Mesodermal cell (in vitro differentiated cells): ENCODE results near the gene DISC1.

ENCODE experiments used
- H3K27ac ChIP-seq: 2 replicates; pipeline ENCODE4 v1.7.0; 2013; ENCODE audit warnings: mild to moderate bottlenecking, low read depth, low read length, moderate library complexity; ENCODE audit not compliant: severe bottlenecking
- H3K36me3 ChIP-seq: 2 replicates; pipeline ENCODE4 v1.7.1; 2013; ENCODE audit warnings: mild to moderate bottlenecking, low read length, moderate library complexity; ENCODE audit not compliant: control insufficient read depth, insufficient read depth
- H3K4me1 ChIP-seq: one replicate; pipeline ENCODE4 v1.7.1; 2013; ENCODE audit warnings: mild to moderate bottlenecking, low read length; ENCODE audit not compliant: insufficient read depth, control insufficient read depth, poor library complexity, severe bottlenecking
- H3K4me3 ChIP-seq: 2 replicates; pipeline ENCODE4 v1.7.0; 2013; ENCODE audit warnings: low read length, control low read depth, mild to moderate bottlenecking; ENCODE audit not compliant: insufficient read depth, poor library complexity, severe bottlenecking; ENCODE audit errors: extremely low read depth
- H3K9me3 ChIP-seq: 2 replicates; pipeline ENCODE4 v1.7.1; 2013; ENCODE audit warnings: mild to moderate bottlenecking, low read length, moderate library complexity; ENCODE audit not compliant: control insufficient read depth
- WGBS, 2 experiments: methylation state at CpG; one replicate each; pipeline ENCODE4 v1.1.5; 2013; ENCODE audit warnings: missing lambda C conversion rate in 2 of 2; ENCODE audit not compliant: insufficient coverage in 2 of 2; 5-methylcytosine and 5-hydroxymethylcytosine counted together

The DISC1 gene

DNA sequence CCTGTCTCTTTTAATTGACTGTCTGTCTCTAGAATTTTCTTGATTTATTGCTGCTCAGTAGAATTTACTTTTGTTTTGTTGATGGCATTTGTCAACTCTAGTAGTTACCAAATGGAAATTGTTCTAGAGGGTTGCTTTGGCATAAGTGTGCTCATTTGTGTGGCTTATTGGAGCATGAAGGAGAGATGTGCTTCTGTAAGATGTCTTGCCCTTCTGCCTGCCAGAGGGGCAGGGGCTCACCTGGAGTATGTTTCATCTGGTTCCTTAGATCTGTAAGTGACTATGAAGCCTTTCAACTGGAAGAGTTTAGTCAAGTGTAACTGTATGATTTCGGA lies 345.5 kb downstream of the DISC1 start:
- no peak overlapping the region for H3K4me3 ChIP-seq
- WGBS, 2 experiments: 83 to 88% methylated on average over 1 of the region's 1 CpG
- no peak overlapping the region for H3K27ac ChIP-seq
- H3K4me1 ChIP-seq: no peaks in the 10 kb centered on the region
- H3K36me3 ChIP-seq: peaks cover 4% of the 10 kb centered on the region
- H3K9me3 ChIP-seq: peaks cover 3% of the 10 kb centered on the region

DNA sequence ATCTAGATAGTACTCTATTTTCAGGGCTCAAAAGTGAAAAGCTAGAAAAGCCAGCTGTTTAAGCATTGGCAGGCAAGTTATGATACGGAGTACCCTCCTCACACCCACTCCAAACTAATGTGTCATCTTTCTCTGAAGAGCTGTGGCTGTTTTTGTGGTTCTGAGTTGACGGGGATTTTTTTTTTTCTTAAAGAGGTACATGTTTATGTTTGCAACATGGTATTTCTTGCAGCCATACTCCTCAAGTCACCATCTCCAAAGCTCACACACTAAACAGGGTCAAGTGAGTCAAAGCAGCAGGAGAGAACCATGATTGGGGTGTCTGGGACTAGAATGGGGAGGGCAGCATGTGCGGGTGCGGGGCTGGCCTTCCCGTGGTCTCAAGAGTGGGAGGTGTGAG lies 347.2 kb downstream of the DISC1 start:
- Histone ChIP-seq H3K36me3 (no peaks in the 10 kb centered on the region), H3K9me3 (peaks cover 7% of the 10 kb centered on the region), H3K27ac (no peak overlapping the region), H3K4me1 (no peaks in the 10 kb centered on the region), H3K4me3 (no peak overlapping the region)
- WGBS, 2 experiments: no CpG with 5 or more reads among the region's 5 CpGs

DNA sequence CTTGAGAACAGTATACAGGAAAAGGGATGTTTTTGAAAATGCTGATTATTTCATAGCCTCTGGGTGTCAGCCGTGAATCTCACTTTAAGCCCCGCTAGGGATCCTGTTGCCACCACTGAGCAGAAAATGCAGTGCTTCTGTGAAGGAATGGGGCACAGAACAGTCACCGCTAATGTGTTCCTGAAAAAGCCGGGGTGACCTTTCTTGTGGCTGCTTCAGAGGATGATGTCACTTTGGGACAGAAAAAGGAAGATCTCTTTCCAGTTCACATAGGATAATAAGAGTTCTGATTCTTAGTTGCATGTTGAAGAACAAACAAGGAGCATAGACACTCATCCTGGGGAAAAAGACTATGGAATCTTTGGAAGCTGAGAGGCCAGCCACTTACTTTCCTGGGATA lies 349.6 kb downstream of the DISC1 start:
- no peaks in the 10 kb centered on the region for H3K36me3 ChIP-seq
- WGBS, 2 experiments: 90 to 91% methylated on average over 4 of the region's 4 CpGs
- no peak overlapping the region for H3K4me3 ChIP-seq
- H3K4me1 ChIP-seq: no peaks in the 10 kb centered on the region
- peaks cover 7% of the 10 kb centered on the region for H3K9me3 ChIP-seq
- no peak overlapping the region for H3K27ac ChIP-seq

DNA sequence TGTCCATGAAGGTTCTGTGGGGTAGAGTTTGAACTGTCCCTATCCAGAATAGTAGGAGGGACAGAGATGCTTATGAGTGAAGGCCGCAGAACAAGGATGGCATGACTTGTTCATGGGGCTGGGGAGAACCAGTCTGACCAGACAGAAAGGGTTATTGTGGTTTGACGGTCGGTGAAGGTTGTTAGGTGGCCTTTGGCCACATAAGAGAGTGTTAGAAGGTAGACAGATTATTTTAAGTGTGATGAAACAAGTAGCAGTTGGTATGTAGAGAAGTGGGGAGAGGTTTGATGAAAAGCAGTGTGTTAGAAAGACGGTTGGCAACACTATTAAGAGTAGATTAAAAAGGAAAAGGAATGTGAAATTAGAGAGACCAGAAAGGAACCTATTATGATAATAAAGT lies 355.1 kb downstream of the DISC1 start:
- H3K9me3 ChIP-seq: peaks cover 7% of the 10 kb centered on the region
- H3K4me3 ChIP-seq: no peak overlapping the region
- no peaks in the 10 kb centered on the region for H3K36me3 ChIP-seq
- H3K27ac ChIP-seq: no peak overlapping the region
- H3K4me1 ChIP-seq: no peaks in the 10 kb centered on the region
- 87 to 97% methylated on average over 4 of the region's 4 CpGs for WGBS, 2 experiments

DNA sequence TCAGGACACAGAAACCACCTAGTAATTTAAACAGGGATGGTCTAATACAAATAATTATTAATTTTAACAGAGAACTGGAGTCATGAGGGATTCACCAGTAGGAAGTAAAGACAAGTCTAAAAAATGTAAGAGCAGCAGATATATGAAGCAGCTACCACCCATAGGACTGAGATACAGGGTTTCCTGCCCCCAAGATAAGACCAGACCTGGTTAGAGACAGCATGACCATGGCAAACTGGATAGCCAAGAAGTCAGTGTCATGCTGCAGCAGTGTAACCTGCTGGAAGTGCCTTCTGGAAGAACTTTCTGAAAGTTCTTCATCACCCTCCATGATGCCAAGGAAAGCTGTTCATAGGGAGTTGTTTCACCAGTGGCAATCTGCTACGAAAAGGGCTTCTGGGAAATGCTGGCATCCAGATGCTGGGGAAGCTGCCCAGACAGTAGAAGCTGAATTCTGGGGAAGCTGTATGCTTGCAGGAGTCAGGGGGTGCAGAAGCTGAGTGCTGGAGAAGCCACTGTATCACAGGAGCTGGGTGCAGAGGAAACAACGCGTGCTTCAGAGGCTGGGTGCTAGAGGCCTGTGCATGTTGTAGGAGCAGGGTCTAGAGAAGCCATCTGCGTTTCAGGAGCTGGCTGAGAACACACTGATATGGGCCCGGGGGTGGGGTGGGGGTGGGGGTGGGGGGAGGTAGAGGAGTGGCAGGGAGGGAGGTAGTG lies 356.4 kb downstream of the DISC1 start:
- WGBS, 2 experiments: 90 to 100% methylated on average over 1 to 2 of the region's 5 CpGs
- H3K4me1 ChIP-seq: no peaks in the 10 kb centered on the region
- no peak overlapping the region for H3K4me3 ChIP-seq
- no peak overlapping the region for H3K27ac ChIP-seq
- H3K9me3 ChIP-seq: no peaks in the 10 kb centered on the region
- H3K36me3 ChIP-seq: no peaks in the 10 kb centered on the region

DNA sequence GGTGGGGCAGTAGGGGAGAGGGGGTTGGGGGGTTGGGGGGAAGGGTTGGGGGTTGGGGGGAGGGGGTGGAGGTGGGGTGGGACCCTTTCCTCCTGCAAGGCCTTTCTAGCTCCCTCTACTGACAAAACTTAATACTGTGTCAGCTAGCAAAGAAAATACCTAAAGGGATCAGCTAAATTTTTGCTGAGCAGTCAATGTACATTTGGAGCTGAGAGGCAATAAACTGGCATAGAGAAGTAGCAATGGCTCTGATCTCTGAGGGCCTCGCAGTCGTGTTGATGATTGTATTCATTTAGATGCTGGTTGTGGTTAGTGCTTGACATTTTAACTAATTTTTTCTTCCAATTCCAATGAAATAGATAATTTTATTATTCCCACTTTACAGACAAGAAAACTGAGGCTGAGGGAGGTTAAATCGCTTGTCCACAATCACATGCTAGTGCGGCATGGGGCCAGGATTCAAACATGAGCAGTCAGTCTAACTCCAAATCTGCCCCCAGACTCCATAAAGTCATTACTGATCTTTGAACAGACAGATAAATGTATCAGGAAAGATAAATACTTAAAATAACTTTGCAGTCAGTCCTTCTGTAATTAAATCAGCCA lies 357.1 kb downstream of the DISC1 start:
- no CpG with 5 or more reads among the region's 4 CpGs for WGBS, 2 experiments
- Histone ChIP-seq H3K4me1 (no peaks in the 10 kb centered on the region), H3K9me3 (no peaks in the 10 kb centered on the region), H3K4me3 (no peak overlapping the region), H3K27ac (no peak overlapping the region), H3K36me3 (no peaks in the 10 kb centered on the region)

DNA sequence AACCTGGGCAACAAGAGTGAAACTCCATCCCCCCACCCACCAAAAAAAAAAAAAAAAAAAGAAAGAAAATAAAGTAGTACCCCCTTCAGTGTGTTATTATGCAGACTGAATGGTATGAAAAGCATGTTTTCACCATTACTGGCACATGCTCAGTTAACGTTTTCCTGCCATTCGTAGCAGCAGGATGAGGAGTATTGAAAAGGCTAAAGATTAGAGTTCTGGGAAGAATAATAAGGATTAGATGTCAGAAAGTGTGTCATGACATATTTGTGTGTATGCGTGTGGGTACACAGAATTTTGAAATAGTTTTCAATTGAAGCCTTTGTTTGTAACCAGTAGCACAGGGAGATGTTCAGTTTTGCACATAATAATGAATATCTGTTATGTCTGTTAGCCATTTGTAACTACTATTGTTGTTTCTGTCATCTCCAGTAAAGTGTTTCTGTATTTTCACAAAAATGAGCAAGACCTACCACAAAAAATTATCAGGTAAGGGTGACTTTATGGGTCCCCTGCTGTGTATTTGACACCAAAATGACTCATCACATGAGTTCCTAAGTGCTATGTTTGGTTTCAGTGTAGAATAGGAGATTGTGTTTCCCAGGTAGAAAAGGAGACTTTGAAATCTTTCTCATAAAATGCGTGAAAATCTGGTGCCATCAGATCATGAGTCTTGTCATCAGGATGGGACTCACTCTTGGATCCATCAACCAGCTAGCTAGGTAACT lies 358.9 kb downstream of the DISC1 start:
- Histone ChIP-seq H3K4me1 (no peaks in the 10 kb centered on the region), H3K9me3 (no peaks in the 10 kb centered on the region), H3K27ac (no peak overlapping the region), H3K4me3 (no peak overlapping the region), H3K36me3 (no peaks in the 10 kb centered on the region)
- 93 to 100% methylated on average over 4 of the region's 4 CpGs for whole genome bisulfite sequencing, 2 experiments

DNA sequence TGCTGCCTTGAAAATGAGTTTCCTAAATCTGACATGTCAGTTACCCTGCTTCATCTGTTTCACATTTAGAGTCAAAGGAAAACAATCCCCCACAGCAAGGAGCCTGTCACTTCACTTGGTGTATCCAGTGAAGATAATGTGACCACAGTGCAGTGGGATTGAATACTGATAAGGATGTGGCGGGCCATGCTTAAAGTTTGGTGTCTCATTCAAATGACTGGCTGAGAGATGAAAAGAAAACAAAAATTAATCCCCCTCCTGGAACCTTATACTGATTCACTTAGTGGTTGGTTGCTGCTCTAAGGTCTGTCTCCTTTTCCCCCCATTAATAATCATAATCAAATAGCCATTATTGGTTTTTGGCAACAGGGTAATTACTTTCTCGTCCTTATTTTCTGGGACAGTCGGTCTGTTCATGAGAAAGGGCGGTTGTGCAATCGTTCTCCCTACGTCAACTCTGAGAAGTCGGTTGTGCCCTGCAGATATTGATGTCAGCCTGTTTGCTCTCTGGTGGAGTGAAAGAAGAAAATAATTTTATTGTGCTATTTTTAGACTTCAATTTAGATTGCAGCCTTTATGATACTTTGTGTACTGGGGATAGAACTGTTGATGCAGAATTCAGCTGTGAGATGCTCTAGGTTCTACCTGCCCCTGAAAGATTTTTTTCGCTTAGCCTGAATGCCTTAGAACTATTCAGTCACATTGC lies 360.2 kb downstream of the DISC1 start:
- H3K4me3 ChIP-seq: no peak overlapping the region
- H3K4me1 ChIP-seq: no peaks in the 10 kb centered on the region
- H3K36me3 ChIP-seq: no peaks in the 10 kb centered on the region
- H3K27ac ChIP-seq: no peak overlapping the region
- H3K9me3 ChIP-seq: no peaks in the 10 kb centered on the region
- WGBS, 2 experiments: 98 to 100% methylated on average over 6 to 7 of the region's 8 CpGs

DNA sequence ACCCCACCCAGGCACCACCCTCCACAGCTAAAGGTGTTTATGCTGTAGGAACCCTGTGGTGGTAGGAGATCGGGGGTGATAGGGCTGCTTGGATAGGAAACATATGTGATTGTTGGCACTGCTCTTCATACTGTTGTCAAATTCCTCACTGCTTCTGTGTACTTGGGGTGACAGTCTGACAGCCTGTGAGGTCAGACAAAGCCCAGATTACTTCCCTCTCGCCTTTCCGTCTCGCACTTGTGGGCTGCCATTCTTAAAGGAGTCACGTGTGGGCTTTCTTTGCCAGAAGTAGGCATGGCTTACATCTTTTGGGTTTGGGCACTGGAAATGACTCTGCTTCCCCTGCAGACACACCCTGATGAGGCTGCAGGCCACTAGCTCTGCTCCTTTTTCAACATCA lies 363.8 kb downstream of the DISC1 start:
- no peaks in the 10 kb centered on the region for H3K9me3 ChIP-seq
- no peak overlapping the region for H3K4me3 ChIP-seq
- H3K4me1 ChIP-seq: no peaks in the 10 kb centered on the region
- WGBS, 2 experiments: 67 to 88% methylated on average over 3 to 5 of the region's 5 CpGs
- no peaks in the 10 kb centered on the region for H3K36me3 ChIP-seq
- no peak overlapping the region for H3K27ac ChIP-seq

DNA sequence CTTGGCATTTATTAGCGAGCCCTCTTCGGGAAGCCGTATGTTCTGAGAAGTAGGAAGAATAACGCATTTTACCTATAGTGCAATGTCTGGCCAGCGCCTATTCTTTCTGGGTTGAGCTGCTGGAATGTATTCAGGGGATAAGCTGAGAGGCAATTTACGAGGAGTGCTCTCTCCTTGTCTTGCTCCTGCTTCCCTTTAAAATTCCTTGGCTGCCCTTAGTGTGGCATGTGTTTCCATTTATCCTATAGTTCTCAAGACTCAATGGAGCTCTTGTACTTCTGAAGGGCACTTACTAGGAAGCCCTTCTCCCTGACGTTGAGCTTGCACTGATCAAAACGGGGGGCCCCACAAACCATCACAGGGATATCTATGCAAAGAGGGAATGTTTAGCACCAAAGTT lies 364.6 kb downstream of the DISC1 start:
- Histone ChIP-seq H3K9me3 (no peaks in the 10 kb centered on the region), H3K27ac (no peak overlapping the region), H3K4me1 (no peaks in the 10 kb centered on the region), H3K4me3 (no peak overlapping the region), H3K36me3 (no peaks in the 10 kb centered on the region)
- 93 to 94% methylated on average over 5 to 6 of the region's 8 CpGs for whole genome bisulfite sequencing, 2 experiments
